GM18909 (cell line): Measurements from ENCODE around the gene TEF.
"Not testable (repeated sequence)": the region's sequence is repeated elsewhere in the genome, so short reads cannot be mapped to it uniquely, and the experiment has no call there.

Experiments
- ATAC-seq: cut with Tn5 transposase; IDR thresholded peaks from one replicate; pipeline ENCODE4 v1.9.1; 2021; ENCODE audit warnings: mild to moderate bottlenecking; ENCODE audit not compliant: unreplicated experiment, poor library complexity

TEF gene

GRCh38 chr22:41415554-41415953 is 33.8 kb downstream of the TEF start:
- no peak for ATAC-seq

GRCh38 chr22:41417622-41418390 is 36.1 kb downstream of the TEF start:
- ATAC-seq = no peak

- no peak for ATAC-seq
Measured at GRCh38 chr22:41418717-41419116, 37.0 kb downstream of the TEF start.

- no peak for ATAC-seq
Measured at GRCh38 chr22:41425660-41426365, 44.1 kb downstream of the TEF start.

- no peak for ATAC-seq
Measured at GRCh38 chr22:41429232-41429950, 47.6 kb downstream of the TEF start.

GRCh38 chr22:41429951-41430332 is 48.2 kb downstream of the TEF start:
- ATAC-seq = no peak

- ATAC-seq = no peak
Measured at GRCh38 chr22:41431656-41432055, 49.9 kb downstream of the TEF start.

GRCh38 chr22:41433480-41433879 is 51.7 kb downstream of the TEF start:
- ATAC-seq = not testable (repeated sequence)

GRCh38 chr22:41434361-41435003 is 52.7 kb downstream of the TEF start:
- not testable (repeated sequence) for ATAC-seq

GRCh38 chr22:41435560-41435959 is 53.8 kb downstream of the TEF start:
- ATAC-seq = no peak

- no peak for ATAC-seq
Measured at GRCh38 chr22:41436322-41437113, 54.8 kb downstream of the TEF start.

- ATAC-seq = no peak
Measured at GRCh38 chr22:41437198-41437597, 55.5 kb downstream of the TEF start.

- ATAC-seq = not testable (repeated sequence)
Measured at GRCh38 chr22:41440511-41440910, 58.8 kb downstream of the TEF start.

GRCh38 chr22:41442240-41442792 is 60.6 kb downstream of the TEF start:
- ATAC-seq = no peak

GRCh38 chr22:41444360-41445128 is 62.8 kb downstream of the TEF start:
- peak; percentile 48 for ATAC-seq

- no peak for ATAC-seq
Measured at GRCh38 chr22:41445129-41446056, 63.7 kb downstream of the TEF start.

- ATAC-seq = no peak
Measured at GRCh38 chr22:41446057-41446501, 64.3 kb downstream of the TEF start.
